SU-DHL-6 (cell line): ENCODE measurements around the gene ANKRD29.

Experiments
- H2AFZ ChIP-seq: fragments of 200-600 bp; sonication (generic); 2 replicates; pipeline ENCODE4 v1.6.1; 2014; ENCODE audit warnings: low read depth, mild to moderate bottlenecking, moderate library complexity, mixed read lengths, antibody characterized with exemption, low read length; ENCODE audit not compliant: severe bottlenecking
- H3F3A ChIP-seq: fragments of 200-600 bp; shearing (Covaris generic); 2 replicates; pipeline ENCODE4 v1.6.0; 2016; ENCODE audit warnings: antibody characterized with exemption, mild to moderate bottlenecking; ENCODE audit not compliant: insufficient read depth
- H3K27ac ChIP-seq: fragments of 200-600 bp; sonication (generic); 2 replicates; pipeline ENCODE4 v1.5.1; 2016; ENCODE audit warnings: low read depth, mild to moderate bottlenecking, low read length, moderate library complexity, mixed read lengths
- H3K27me3 ChIP-seq: fragments of 200-600 bp; sonication (generic), shearing (Covaris generic); 2 replicates; pipeline ENCODE4 v1.6.0; 2014; ENCODE audit warnings: mild to moderate bottlenecking, low read length
- H3K36me3 ChIP-seq: fragments of 200-600 bp; sonication (generic); 2 replicates; pipeline ENCODE4 v1.6.1; 2014; ENCODE audit warnings: mild to moderate bottlenecking, low read length, mixed read lengths
- H3K4me2 ChIP-seq: fragments of 300-600, 200-600 bp; shearing (Covaris generic), sonication (generic); 2 replicates; pipeline ENCODE4 v1.6.0; 2014; ENCODE audit warnings: low read length, low read depth, mild to moderate bottlenecking; ENCODE audit not compliant: poor library complexity, severe bottlenecking
- H3K4me3 ChIP-seq: fragments of 200-600 bp; sonication (generic); 2 replicates; pipeline ENCODE4 v1.5.1; 2014; ENCODE audit warnings: antibody characterized with exemption, low read length, mild to moderate bottlenecking, mixed read lengths; ENCODE audit not compliant: insufficient read depth, poor library complexity, severe bottlenecking
- H3K79me2 ChIP-seq: fragments of 200-600 bp; sonication (generic); 2 replicates; pipeline ENCODE4 v1.6.1; 2014; ENCODE audit warnings: mild to moderate bottlenecking, low read length, moderate library complexity; ENCODE audit not compliant: insufficient read depth
- H3K9ac ChIP-seq: fragments of 200-600 bp; sonication (generic); 2 replicates; pipeline ENCODE4 v1.7.0; 2014; ENCODE audit warnings: mild to moderate bottlenecking, low read length
- H3K9me2 ChIP-seq: fragments of 200-600 bp; sonication (generic); replicated peaks from 2 replicates; pipeline ENCODE4 v1.6.1; 2014; ENCODE audit warnings: low read length; ENCODE audit not compliant: insufficient read depth
- H3K9me3 ChIP-seq: fragments of 200-600 bp; sonication (generic); 2 replicates; pipeline ENCODE4 v1.6.1; 2014; ENCODE audit warnings: low read length, mixed read lengths; ENCODE audit not compliant: insufficient read depth
- H4K20me1 ChIP-seq: fragments of 200-600 bp; sonication (generic); 2 replicates; pipeline ENCODE4 v1.6.1; 2014; ENCODE audit warnings: low read depth, mild to moderate bottlenecking, antibody characterized with exemption, low read length, moderate library complexity, mixed read lengths
- EZH2phosphoT487 ChIP-seq: fragments of 200-600 bp; sonication (generic), shearing (Covaris generic); conservative IDR thresholded peaks from 2 replicates; pipeline ENCODE4 v1.6.1; 2018; ENCODE audit warnings: mild to moderate bottlenecking, antibody characterized with exemption, low read length, moderate library complexity, mixed read lengths
- TF ChIP-seq, protein P1 (sequence below): fragments of 200-600 bp; sonication (generic); IDR thresholded peaks from one replicate; pipeline ENCODE4 v1.5.1; 2017; ENCODE audit warnings: antibody characterized with exemption, mild to moderate bottlenecking, low read length, moderate library complexity; ENCODE audit not compliant: insufficient read depth, poor library complexity, severe bottlenecking

The ANKRD29 gene

DNA sequence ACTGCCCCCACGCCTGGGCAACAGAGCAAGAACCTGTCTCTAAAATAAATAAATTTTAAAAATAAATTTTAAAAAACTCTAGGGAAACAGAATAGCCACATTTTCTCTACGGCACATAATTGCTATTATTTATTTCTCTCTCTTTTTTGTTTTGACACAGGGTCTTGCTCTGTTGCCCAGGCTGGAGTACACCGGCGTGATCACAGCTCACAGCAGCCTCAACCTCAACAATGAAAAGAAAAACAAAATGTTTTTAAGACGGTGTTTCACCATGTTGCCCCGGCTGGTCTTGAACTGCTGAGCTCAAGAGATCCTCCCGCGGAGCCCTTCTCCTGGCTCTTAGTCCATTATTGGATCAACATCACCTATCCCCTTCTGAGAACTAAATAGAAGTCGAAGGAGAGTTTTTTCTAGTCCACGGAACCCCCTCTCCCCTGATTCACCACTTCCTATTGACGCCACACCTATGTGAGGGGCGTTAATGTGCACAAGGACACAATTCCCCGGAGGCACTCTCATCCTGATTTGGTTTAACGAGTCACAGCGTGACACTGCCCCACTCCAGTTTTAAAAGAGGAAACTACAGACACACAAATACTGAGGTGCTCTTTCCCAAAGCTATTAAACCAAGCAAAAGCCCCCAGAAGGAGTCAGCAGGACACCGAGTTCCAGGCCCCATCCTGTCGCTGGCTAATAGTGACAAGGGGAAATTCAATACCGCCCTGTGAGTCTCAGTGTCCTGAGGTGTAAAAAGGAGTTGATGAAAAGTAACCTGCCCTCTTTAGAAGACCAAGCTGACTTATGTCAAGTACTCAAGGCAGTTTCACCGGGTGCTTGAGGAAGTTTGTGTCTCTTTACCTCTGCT is 77.5 kb downstream of the ANKRD29 start:
- H3K9ac ChIP-seq = peak overlapping the region; percentile 95
- no peaks in the 10 kb centered on the region for H3K36me3 ChIP-seq
- no peaks in the 10 kb centered on the region for H3F3A ChIP-seq
- peak overlapping the region; percentile 76 for H3K4me2 ChIP-seq
- peaks cover 58% of the 10 kb centered on the region for H3K79me2 ChIP-seq
- H2AFZ ChIP-seq = peak overlapping the region; percentile 99
- H3K9me3 ChIP-seq = no peaks in the 10 kb centered on the region
- H4K20me1 ChIP-seq = no peaks in the 10 kb centered on the region
- TF ChIP-seq, protein P1, sequence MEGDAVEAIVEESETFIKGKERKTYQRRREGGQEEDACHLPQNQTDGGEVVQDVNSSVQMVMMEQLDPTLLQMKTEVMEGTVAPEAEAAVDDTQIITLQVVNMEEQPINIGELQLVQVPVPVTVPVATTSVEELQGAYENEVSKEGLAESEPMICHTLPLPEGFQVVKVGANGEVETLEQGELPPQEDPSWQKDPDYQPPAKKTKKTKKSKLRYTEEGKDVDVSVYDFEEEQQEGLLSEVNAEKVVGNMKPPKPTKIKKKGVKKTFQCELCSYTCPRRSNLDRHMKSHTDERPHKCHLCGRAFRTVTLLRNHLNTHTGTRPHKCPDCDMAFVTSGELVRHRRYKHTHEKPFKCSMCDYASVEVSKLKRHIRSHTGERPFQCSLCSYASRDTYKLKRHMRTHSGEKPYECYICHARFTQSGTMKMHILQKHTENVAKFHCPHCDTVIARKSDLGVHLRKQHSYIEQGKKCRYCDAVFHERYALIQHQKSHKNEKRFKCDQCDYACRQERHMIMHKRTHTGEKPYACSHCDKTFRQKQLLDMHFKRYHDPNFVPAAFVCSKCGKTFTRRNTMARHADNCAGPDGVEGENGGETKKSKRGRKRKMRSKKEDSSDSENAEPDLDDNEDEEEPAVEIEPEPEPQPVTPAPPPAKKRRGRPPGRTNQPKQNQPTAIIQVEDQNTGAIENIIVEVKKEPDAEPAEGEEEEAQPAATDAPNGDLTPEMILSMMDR = no peak
- TF ChIP-seq EZH2phosphoT487 = no peak
- peak overlapping the region; percentile 98 for H3K4me3 ChIP-seq
- no peaks in the 10 kb centered on the region for H3K9me2 ChIP-seq
- H3K27ac ChIP-seq = peak overlapping the region; percentile 95
- H3K27me3 ChIP-seq = no peaks in the 10 kb centered on the region

DNA sequence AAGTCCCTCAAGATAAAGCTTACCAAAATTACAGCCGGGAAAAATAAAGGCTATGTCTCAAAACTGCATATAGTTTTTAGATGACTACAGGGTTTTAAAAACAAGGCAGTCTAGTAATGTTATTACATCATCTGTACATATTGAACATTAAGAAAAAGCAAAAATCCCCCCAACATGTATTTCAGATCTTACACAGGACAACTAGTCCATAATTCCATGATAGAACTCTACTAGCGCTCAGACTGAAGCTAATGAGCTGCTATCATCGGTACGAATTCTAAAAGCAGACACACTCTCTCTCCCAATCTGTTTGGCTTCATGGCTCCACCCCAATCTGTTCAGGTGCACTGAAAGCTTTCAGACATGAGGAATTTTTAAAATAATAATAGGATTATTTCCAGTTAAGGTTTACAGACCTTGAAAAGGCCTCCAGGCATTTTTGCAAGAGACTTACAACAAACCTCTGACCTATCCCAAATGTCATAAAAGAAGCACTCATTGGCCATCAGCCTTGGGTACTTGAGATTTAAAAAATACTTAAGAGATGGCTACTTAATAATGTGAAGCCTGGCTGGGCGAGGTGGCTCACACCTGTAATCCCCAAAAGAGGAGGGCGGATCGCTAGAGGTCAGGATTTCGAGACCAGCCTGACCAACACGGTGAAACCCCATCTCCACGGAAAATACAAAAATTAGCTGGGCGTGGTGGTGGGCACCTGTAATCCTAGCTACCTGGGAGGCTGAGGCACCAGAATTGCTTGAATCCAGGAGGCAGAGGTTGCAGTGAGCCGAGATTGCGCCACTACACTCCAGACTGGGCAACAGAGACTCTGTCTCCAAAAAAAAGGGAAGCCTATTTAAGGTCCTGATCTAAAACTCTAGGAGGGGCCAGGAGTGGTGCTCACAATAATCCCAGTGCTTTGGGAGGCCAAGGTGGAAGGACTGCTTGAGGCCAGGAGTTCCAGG is 78.4 kb downstream of the ANKRD29 start:
- no peaks in the 10 kb centered on the region for H3K27me3 ChIP-seq
- H2AFZ ChIP-seq = no peak overlapping the region
- no peaks in the 10 kb centered on the region for H3F3A ChIP-seq
- no peaks in the 10 kb centered on the region for H3K36me3 ChIP-seq
- H3K79me2 ChIP-seq = peaks cover 63% of the 10 kb centered on the region
- H4K20me1 ChIP-seq = no peaks in the 10 kb centered on the region
- no peaks in the 10 kb centered on the region for H3K9me2 ChIP-seq
- no peak overlapping the region for H3K9ac ChIP-seq
- peak overlapping the region; percentile 76 for H3K4me2 ChIP-seq
- H3K4me3 ChIP-seq = no peak overlapping the region
- H3K9me3 ChIP-seq = no peaks in the 10 kb centered on the region
- TF ChIP-seq, protein P1 = no peak
- TF ChIP-seq EZH2phosphoT487 = no peak
- no peak overlapping the region for H3K27ac ChIP-seq

DNA sequence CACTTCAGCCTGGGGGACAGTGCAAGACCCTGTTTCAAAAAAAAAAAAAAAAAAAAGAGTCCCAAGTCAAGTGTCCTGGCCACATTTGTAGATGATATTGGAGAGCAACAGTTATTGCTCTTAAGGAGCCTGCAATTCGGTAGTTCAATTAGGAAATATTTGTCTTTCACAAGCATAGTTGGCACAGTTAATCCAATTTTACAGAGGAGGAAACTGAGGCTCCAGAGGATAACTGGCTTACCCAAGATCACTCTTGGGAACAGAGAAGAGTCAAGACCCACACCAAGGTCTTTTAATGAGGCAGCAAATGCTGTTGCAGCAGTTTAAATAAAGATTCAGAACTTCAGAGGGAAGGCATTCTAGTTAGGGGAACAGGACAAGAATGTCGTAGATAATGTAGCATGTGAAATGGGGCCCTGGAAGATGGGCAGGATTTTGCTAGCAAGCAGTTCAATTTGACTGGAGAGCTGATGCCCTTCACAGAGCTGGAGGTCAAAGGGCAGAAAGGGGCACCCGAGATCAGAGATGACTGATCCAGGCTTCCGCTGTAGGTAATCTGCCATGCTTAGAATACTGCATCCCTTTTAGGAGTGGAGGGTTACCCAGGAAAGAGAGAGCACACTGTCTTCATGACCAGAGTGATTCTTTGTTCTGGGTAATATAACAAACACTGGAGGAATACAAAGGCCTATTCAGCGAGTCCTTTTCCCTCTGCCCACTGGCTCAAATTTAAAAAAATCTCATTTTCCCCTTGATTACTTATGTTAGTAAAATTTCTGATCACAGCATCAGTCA is 79.4 kb downstream of the ANKRD29 start:
- H3K9ac ChIP-seq = no peak overlapping the region
- H3K9me3 ChIP-seq = no peaks in the 10 kb centered on the region
- H3K79me2 ChIP-seq = peaks cover 68% of the 10 kb centered on the region
- no peaks in the 10 kb centered on the region for H3K27me3 ChIP-seq
- no peak overlapping the region for H3K4me3 ChIP-seq
- no peak overlapping the region for H2AFZ ChIP-seq
- no peak overlapping the region for H3K27ac ChIP-seq
- H3K9me2 ChIP-seq = no peaks in the 10 kb centered on the region
- no peaks in the 10 kb centered on the region for H3K36me3 ChIP-seq
- no peak for TF ChIP-seq EZH2phosphoT487
- TF ChIP-seq, protein P1 = no peak
- no peaks in the 10 kb centered on the region for H4K20me1 ChIP-seq
- H3F3A ChIP-seq = no peaks in the 10 kb centered on the region
- peak overlapping the region; percentile 76 for H3K4me2 ChIP-seq
